ENCODE data around the gene NF1.
A peak's percentile ranks its signal among the peaks of the same experiment; 100 is the strongest.

NF1 gene

GRCh38 chr17:31388770-31389656, 294.2 kb downstream of the NF1 start:
- DNase-seq (ENCODE audit: low spot score): peak; percentile 68

GRCh38 chr17:31389657-31390381, 295.0 kb downstream of the NF1 start:
- DNase-seq (ENCODE audit: low spot score): no peak

- no peak for DNase-seq (ENCODE audit: low spot score)
Measured at GRCh38 chr17:31390426-31390747, 295.6 kb downstream of the NF1 start.

GRCh38 chr17:31390748-31391495, 296.1 kb downstream of the NF1 start:
- DNase-seq (ENCODE audit: low spot score): no peak

GRCh38 chr17:31391496-31391949, 296.7 kb downstream of the NF1 start, which contains the start of gene RAB11FIP4:
Gene RAB11FIP4 (plus strand): TSS chr17:31391675. CDS start chr17:31391853, 178 bp downstream.
- no peak for DNase-seq (ENCODE audit: low spot score)

- no peak for DNase-seq (ENCODE audit: low spot score)
Measured at GRCh38 chr17:31392002-31392855, 297.5 kb downstream of the NF1 start.

- DNase-seq (ENCODE audit: low spot score): no peak
Measured at GRCh38 chr17:31392856-31393748, 298.3 kb downstream of the NF1 start.

- no peak for DNase-seq (ENCODE audit: low spot score)
Measured at GRCh38 chr17:31393749-31394146, 299.0 kb downstream of the NF1 start.

- DNase-seq (ENCODE audit: low spot score): peak; percentile 78
Measured at GRCh38 chr17:31394544-31394943, 299.8 kb downstream of the NF1 start.

- DNase-seq (ENCODE audit: low spot score): no peak
Measured at GRCh38 chr17:31397256-31397939, 302.6 kb downstream of the NF1 start.

GRCh38 chr17:31398381-31399311, 303.9 kb downstream of the NF1 start:
- no peak for DNase-seq (ENCODE audit: low spot score)

- no peak for DNase-seq (ENCODE audit: low spot score)
Measured at GRCh38 chr17:31400481-31400950, 305.7 kb downstream of the NF1 start.

- no peak for DNase-seq (ENCODE audit: low spot score)
Measured at GRCh38 chr17:31401456-31402254, 306.9 kb downstream of the NF1 start.

- DNase-seq (ENCODE audit: low spot score): no peak
Measured at GRCh38 chr17:31404028-31404949, 309.5 kb downstream of the NF1 start.

- no peak for DNase-seq (ENCODE audit: low spot score)
Measured at GRCh38 chr17:31405890-31406371, 311.2 kb downstream of the NF1 start.

GRCh38 chr17:31408586-31408985, 313.8 kb downstream of the NF1 start:
- DNase-seq (ENCODE audit: low spot score): no peak
